Gastroesophageal sphincter (tissue), 4 donors: ENCODE data around the gene THEM5. TPM values are rescaled to one million over a fixed set of nuclear protein-coding genes. Genes with fewer than 3 reads are reported as not detected.

Experiments
- ATAC-seq: fragments of 150-250 bp; one replicate; pipeline ENCODE4 v1.9.1; 2016; ENCODE audit warnings: mild to moderate bottlenecking, moderate library complexity
- H3K27ac ChIP-seq, 4 donors: fragments of 200-600 bp; sonication (generic) in 3 of 4; 1 replicate in 3 of 4; 2 replicates in 1 of 4; pipeline ENCODE4 v1.5.1; 2016 to 2019
- H3K27me3 ChIP-seq: fragments of 200-600 bp; sonication (generic); one replicate; pipeline ENCODE4 v1.5.1; 2019
- H3K36me3 ChIP-seq, 2 donors: fragments of 200-600 bp; sonication (generic); one replicate each; pipeline ENCODE4 v1.5.1; 2019; ENCODE audit warnings: control low read depth in 1 of 2
- H3K4me1 ChIP-seq, 3 donors: fragments of 200-600 bp; sonication (generic); 1 replicate in 2 of 3; 2 replicates in 1 of 3; pipeline ENCODE4 v1.5.1; 2016 to 2019; ENCODE audit warnings: control low read depth in 2 of 3
- H3K4me3 ChIP-seq, 2 donors: fragments of 200-600 bp; sonication (generic); one replicate each; pipeline ENCODE4 v1.5.1; 2019; ENCODE audit warnings: mild to moderate bottlenecking in 1 of 2, moderate library complexity in 1 of 2
- H3K9me3 ChIP-seq, 3 donors: fragments of 200-600 bp; sonication (generic); one replicate each; pipeline ENCODE4 v1.5.1; 2017 to 2019; ENCODE audit warnings: control low read depth in 2 of 3
- EP300 ChIP-seq: sonication (generic); formaldehyde crosslinking; IDR thresholded peaks from one replicate; pipeline ENCODE4 v1.6.1; 2017; ENCODE audit warnings: antibody characterized with exemption, mild to moderate bottlenecking
- POLR2A ChIP-seq, 2 donors: fragments of 450-650 bp; IDR thresholded peaks; one replicate each; pipeline ENCODE4 v1.6.1; 2017; ENCODE audit warnings: antibody characterized with exemption in 2 of 2, mild to moderate bottlenecking in 2 of 2, moderate library complexity in 1 of 2
- POLR2AphosphoS5 ChIP-seq: sonication (generic); formaldehyde crosslinking; IDR thresholded peaks from one replicate; pipeline ENCODE4 v1.6.1; 2017; ENCODE audit warnings: antibody characterized with exemption
- WGBS, 2 donors: methylation state at CpG; one replicate each; pipeline ENCODE4 v1.1.5; 2018; ENCODE audit warnings: low coverage in 1 of 2; 5-methylcytosine and 5-hydroxymethylcytosine counted together
- total RNA-seq, 4 donors: library from RNA; depleted of rRNA; stranded (reverse); fragments of >200 nt; gene quantifications; one replicate each; pipeline ENCODE4 v1.1.0, GENCODE V29; 2016
- TF ChIP-seq, protein P1 (sequence below), 4 experiments: fragments of 200-600 bp in 2 of 4; fragments of 450-650 bp in 2 of 4; sonication (generic) in 1 of 4; IDR thresholded peaks; one replicate each; pipeline ENCODE4 v1.5.1; 2017 to 2019; ENCODE audit warnings: antibody characterized with exemption in 4 of 4, mild to moderate bottlenecking in 2 of 4, moderate library complexity in 2 of 4

The THEM5 gene
- total RNA-seq, 4 donors from 2014 or later: not detected

DNA sequence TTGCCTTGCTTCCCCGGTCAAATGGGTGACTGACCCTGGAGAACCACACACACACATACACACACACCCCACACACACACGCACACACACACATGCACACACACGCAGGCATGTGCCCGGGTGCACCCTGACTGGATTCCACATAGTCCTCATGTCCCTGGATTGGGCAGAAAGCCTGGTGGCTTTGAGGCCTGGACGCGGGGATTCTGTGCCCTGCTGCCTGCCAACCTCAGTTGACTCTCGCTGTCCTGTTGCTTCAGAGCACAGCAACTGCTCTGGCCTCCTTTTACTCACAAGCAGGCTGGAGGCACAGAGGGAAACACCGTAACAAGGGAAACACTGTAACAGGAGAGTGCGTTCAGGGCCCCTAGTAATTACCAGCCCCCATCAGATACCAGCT, 28.3 kb downstream of the THEM5 start:
- peaks cover 37% of the 10 kb centered on the region for H3K27me3 ChIP-seq
- ATAC-seq: no peak
- no peak overlapping the region for H3K27ac ChIP-seq
- WGBS, 2 donors: 83% methylated on average over 2 of the region's 9 CpGs; no CpG with 5 or more reads in 1 of the 2 donors
- H3K36me3 ChIP-seq: no peaks in the 10 kb centered on the region
- TF ChIP-seq EP300 (no peak), POLR2AphosphoS5 (no peak), POLR2A (IDR thresholded peaks at IDR 0.05) (no peak)
- TF ChIP-seq, protein P1, sequence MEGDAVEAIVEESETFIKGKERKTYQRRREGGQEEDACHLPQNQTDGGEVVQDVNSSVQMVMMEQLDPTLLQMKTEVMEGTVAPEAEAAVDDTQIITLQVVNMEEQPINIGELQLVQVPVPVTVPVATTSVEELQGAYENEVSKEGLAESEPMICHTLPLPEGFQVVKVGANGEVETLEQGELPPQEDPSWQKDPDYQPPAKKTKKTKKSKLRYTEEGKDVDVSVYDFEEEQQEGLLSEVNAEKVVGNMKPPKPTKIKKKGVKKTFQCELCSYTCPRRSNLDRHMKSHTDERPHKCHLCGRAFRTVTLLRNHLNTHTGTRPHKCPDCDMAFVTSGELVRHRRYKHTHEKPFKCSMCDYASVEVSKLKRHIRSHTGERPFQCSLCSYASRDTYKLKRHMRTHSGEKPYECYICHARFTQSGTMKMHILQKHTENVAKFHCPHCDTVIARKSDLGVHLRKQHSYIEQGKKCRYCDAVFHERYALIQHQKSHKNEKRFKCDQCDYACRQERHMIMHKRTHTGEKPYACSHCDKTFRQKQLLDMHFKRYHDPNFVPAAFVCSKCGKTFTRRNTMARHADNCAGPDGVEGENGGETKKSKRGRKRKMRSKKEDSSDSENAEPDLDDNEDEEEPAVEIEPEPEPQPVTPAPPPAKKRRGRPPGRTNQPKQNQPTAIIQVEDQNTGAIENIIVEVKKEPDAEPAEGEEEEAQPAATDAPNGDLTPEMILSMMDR (IDR thresholded peaks at IDR 0.05): no peak
- H3K4me1 ChIP-seq: peaks cover 0 to 18% (median 0%) of the 10 kb centered on the region in 3 donors
- H3K4me3 ChIP-seq: no peak overlapping the region
- H3K9me3 ChIP-seq: no peaks in the 10 kb centered on the region

DNA sequence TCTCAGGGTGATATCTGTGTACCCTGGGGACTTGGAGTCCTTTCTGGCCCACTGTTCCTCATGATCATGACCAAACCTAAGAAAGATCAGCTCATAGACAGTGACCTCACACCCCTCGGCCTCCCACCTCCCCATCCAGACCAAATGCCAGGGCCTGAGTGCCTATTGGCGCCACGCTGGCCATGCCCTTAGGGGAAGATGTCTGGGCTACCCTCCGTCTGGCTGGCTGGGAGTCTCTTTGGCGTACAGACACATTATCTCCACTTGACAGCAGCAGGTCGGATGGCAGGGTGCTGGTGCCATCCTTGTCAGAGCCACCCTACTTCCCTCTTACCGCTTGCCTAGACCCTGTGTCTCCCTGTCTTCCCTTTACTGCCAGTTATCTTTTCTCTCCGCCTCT, 30.3 kb downstream of the THEM5 start:
- ATAC-seq: no peak
- no peaks in the 10 kb centered on the region for H3K36me3 ChIP-seq
- no peak overlapping the region for H3K27ac ChIP-seq
- peaks cover 36% of the 10 kb centered on the region for H3K27me3 ChIP-seq
- TF ChIP-seq POLR2A (IDR thresholded peaks at IDR 0.05) (no peak), EP300 (no peak), POLR2AphosphoS5 (no peak)
- TF ChIP-seq, protein P1 (IDR thresholded peaks at IDR 0.05): no peak
- 69 to 85% methylated on average over 4 to 7 of the region's 8 CpGs for WGBS, 2 donors
- H3K4me3 ChIP-seq: no peak overlapping the region
- H3K9me3 ChIP-seq: no peaks in the 10 kb centered on the region
- peaks cover 0 to 4% (median 0%) of the 10 kb centered on the region in 3 donors for H3K4me1 ChIP-seq

DNA sequence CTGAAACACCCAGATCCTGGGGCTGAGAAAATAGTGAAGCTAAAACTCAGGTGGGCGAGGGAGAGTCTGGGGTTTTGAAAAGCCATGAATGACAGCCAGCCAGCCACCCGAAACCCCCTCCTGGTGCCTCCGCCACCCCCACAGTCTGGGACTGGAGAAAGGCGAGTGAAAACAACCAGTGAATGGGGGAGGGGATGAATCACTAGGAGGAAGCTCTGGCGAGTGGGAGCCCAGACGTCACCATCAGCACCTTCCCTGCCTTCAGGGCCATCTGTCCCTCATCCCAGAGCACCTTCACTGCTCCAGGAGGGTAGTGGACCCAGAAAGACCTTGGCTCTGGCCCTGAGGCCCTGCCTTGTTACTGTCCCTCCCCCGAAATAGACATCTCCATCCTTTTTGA, 31.1 kb downstream of the THEM5 start:
- WGBS, 2 donors: 43% methylated on average over 3 of the region's 7 CpGs; no CpG with 5 or more reads in 1 of the 2 donors
- Histone ChIP-seq H3K4me1 (no peaks in the 10 kb centered on the region), H3K9me3 (no peaks in the 10 kb centered on the region), H3K36me3 (no peaks in the 10 kb centered on the region), H3K27ac (no peak overlapping the region), H3K27me3 (peaks cover 36% of the 10 kb centered on the region), H3K4me3 (no peak overlapping the region)
- ATAC-seq: no peak
- no peak for TF ChIP-seq EP300
- TF ChIP-seq POLR2A (IDR thresholded peaks at IDR 0.05): no peak
- no peak for TF ChIP-seq POLR2AphosphoS5
- TF ChIP-seq, protein P1 (IDR thresholded peaks at IDR 0.05): no peak

DNA sequence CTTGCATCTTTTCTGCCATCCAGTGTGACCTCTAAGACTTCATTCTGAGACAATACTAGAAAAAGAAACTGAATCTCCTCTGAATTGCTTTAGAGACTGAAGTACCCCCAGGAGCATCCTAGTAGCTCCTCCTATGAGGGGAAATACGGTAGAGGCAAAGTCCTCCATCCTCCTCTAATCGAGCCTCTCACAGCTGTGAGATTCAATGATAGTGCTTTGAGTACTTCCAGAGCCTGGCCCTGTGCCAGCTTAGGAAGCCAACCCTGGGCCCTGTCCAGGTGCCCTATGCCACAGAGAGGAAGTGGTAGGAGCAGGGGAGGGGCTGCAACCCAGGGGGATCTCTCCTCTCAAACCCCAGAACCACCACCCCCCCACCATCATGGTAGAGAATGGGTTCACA, 32.6 kb downstream of the THEM5 start:
- H3K4me3 ChIP-seq: no peak overlapping the region
- 20% methylated on average over 2 of the region's 2 CpGs; no CpG with 5 or more reads in 1 of the 2 donors for WGBS, 2 donors
- no peaks in the 10 kb centered on the region for H3K9me3 ChIP-seq
- H3K36me3 ChIP-seq: no peaks in the 10 kb centered on the region
- no peak for ATAC-seq
- H3K27me3 ChIP-seq: peaks cover 29% of the 10 kb centered on the region
- TF ChIP-seq EP300 (no peak), POLR2AphosphoS5 (no peak), POLR2A (IDR thresholded peaks at IDR 0.05) (no peak)
- TF ChIP-seq, protein P1 (IDR thresholded peaks at IDR 0.05): no peak
- no peak overlapping the region for H3K27ac ChIP-seq
- no peaks in the 10 kb centered on the region for H3K4me1 ChIP-seq

DNA sequence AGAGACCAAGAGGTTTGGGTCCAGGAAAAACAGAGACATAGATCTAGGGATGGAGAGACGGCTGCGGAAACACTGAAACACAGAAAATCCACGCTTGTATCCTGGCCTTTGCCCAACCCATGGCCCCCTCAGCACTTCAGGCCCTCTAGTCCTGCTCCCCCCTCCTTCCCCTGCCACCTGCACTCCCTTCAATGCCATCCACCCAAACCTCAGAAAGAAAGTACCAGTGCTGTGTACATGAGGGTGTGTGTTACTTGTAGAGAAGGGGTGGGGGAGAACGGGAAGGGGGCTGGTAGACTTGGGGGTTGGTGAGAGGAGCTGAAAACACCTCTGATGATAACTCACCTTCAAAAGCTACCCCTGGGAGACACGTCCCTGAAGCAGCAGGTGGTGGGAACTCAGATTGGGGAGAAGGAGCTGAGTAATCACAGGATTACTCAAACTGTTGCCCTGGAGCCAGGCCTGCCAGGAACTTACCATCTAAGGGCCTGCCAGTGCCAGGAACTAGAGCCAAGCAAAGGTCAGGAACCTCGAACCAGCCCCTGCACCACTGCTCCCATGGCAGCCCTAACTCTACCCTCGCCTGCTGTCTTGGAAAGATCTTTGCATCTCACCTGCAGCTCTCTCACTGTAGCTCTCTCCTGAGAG, 33.4 kb downstream of the THEM5 start:
- WGBS, 2 donors: 72 to 83% methylated on average over 2 to 6 of the region's 7 CpGs
- no peaks in the 10 kb centered on the region for H3K9me3 ChIP-seq
- H3K4me1 ChIP-seq: no peaks in the 10 kb centered on the region
- peaks cover 27% of the 10 kb centered on the region for H3K27me3 ChIP-seq
- H3K27ac ChIP-seq: no peak overlapping the region
- TF ChIP-seq POLR2AphosphoS5 (no peak), EP300 (no peak), POLR2A (IDR thresholded peaks at IDR 0.05) (no peak)
- TF ChIP-seq, protein P1 (IDR thresholded peaks at IDR 0.05): no peak
- no peak for ATAC-seq
- no peak overlapping the region for H3K4me3 ChIP-seq
- H3K36me3 ChIP-seq: no peaks in the 10 kb centered on the region
